Body of pancreas (tissue), 4 donors: Measurements from ENCODE around the gene PGBD1.

ENCODE experiments used
- POLR2A ChIP-seq, 3 donors: fragments of 450-650 bp; IDR thresholded peaks; one replicate each; pipeline ENCODE4 v1.6.1; 2016; ENCODE audit warnings: antibody characterized with exemption in 3 of 3, mild to moderate bottlenecking in 2 of 3
- TF ChIP-seq, protein P1 (sequence below), 7 experiments: fragments of 450-650 bp in 4 of 7; fragments of 200-600 bp in 3 of 7; sonication (generic) in 3 of 7; IDR thresholded peaks; one replicate each; pipeline ENCODE4 v1.5.1; 2016 to 2019; ENCODE audit warnings: antibody characterized with exemption in 7 of 7

DNA sequence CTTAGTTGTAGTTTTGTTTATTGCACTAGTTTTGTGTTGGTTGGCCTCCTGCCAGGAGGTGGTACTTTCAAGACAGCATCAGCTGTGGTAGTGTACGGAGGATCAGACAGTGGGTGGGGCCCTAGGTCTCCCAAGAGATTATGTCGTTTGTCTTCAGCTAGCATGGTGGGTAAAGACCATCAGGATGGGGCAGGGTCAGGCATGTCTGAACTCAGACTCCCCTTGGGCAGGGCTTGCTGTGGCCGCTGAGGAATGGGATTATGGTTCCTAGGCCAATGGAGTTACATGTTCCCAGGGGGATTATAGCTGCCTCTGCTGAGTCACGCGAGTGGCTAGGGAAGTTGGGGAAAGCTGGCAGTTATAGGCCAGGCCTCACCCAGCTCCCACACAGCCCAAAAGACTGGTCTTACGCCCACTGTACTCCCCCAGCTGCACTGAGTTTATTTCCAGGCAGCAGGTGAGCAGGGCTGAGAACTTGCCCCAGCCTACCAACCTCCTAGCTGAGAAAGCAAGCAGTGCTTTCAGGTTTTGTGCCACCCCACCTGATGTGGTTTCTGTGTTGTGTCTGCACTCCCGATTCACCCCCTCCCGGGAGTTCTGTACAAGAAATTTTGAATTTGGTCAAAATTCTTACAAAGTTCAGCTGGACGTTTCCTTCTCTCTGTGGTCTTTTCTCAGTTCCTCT, 29.9 kb downstream of the PGBD1 start:
- no peak for TF ChIP-seq POLR2A (IDR thresholded peaks at IDR 0.05)
- TF ChIP-seq, protein P1, sequence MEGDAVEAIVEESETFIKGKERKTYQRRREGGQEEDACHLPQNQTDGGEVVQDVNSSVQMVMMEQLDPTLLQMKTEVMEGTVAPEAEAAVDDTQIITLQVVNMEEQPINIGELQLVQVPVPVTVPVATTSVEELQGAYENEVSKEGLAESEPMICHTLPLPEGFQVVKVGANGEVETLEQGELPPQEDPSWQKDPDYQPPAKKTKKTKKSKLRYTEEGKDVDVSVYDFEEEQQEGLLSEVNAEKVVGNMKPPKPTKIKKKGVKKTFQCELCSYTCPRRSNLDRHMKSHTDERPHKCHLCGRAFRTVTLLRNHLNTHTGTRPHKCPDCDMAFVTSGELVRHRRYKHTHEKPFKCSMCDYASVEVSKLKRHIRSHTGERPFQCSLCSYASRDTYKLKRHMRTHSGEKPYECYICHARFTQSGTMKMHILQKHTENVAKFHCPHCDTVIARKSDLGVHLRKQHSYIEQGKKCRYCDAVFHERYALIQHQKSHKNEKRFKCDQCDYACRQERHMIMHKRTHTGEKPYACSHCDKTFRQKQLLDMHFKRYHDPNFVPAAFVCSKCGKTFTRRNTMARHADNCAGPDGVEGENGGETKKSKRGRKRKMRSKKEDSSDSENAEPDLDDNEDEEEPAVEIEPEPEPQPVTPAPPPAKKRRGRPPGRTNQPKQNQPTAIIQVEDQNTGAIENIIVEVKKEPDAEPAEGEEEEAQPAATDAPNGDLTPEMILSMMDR (IDR thresholded peaks at IDR 0.05), result no peak
